Astrocyte (in vitro differentiated cells and primary cell): ENCODE measurements around the gene EPB41L3. TPM values are rescaled to one million over a fixed set of nuclear protein-coding genes. Genes with fewer than 3 reads are reported as not detected.

Experiments used
- DNase-seq: peaks from one replicate; pipeline ENCODE4 v3.0.0-alpha.2; 2010; ENCODE audit warnings: low read depth
- FAIRE-seq: peaks from 2 replicates; lab custom pipeline; 2011; peaks lifted over from hg19 to GRCh38; lab: Jason Lieb, UNC
- H2AFZ ChIP-seq: 2 replicates; pipeline ENCODE4 v1.6.0; 2012; ENCODE audit warnings: low read depth, low read length, inconsistent platforms
- H3K27ac ChIP-seq: 2 replicates; pipeline ENCODE4 v1.5.1; 2011; ENCODE audit warnings: low read depth, low read length, inconsistent platforms
- H3K27me3 ChIP-seq: 2 replicates; pipeline ENCODE4 v1.6.0; 2011; ENCODE audit warnings: low read length, inconsistent platforms; ENCODE audit not compliant: insufficient read depth
- H3K36me3 ChIP-seq: 2 replicates; pipeline ENCODE4 v1.5.1; 2011; ENCODE audit warnings: low read length, inconsistent platforms; ENCODE audit not compliant: insufficient read depth
- H3K4me1 ChIP-seq: 2 replicates; pipeline ENCODE4 v1.5.1; 2011; ENCODE audit warnings: low read length, inconsistent platforms; ENCODE audit not compliant: insufficient read depth
- H3K4me2 ChIP-seq: 2 replicates; pipeline ENCODE4 v1.6.0; 2012; ENCODE audit warnings: low read length, inconsistent platforms
- H3K4me3 ChIP-seq: 2 replicates; pipeline ENCODE4 v1.5.1; 2011; ENCODE audit warnings: low read depth, mild to moderate bottlenecking, low read length, inconsistent platforms; ENCODE audit not compliant: insufficient read depth
- H3K79me2 ChIP-seq: 2 replicates; pipeline ENCODE4 v1.6.0; 2012; ENCODE audit warnings: mild to moderate bottlenecking, low read length, inconsistent platforms; ENCODE audit not compliant: insufficient read depth
- H3K9ac ChIP-seq: 2 replicates; pipeline ENCODE4 v1.6.0; 2012; ENCODE audit warnings: mild to moderate bottlenecking, low read length, inconsistent platforms
- H3K9me3 ChIP-seq: 2 replicates; pipeline ENCODE4 v1.5.1; 2012; ENCODE audit warnings: low read depth, mild to moderate bottlenecking, low read length, inconsistent platforms; ENCODE audit not compliant: insufficient read depth
- H4K20me1 ChIP-seq: 2 replicates; pipeline ENCODE4 v1.6.0; 2012; ENCODE audit warnings: low read length, inconsistent platforms; ENCODE audit not compliant: insufficient read depth
- H3K27ac Mint-ChIP-seq: one replicate; pipeline ENCODE4 v1.8.0; 2021; ENCODE audit warnings: mild to moderate bottlenecking, mixed read lengths; ENCODE audit not compliant: unreplicated experiment
- H3K27me3 Mint-ChIP-seq: one replicate; pipeline ENCODE4 v1.8.0; 2021; ENCODE audit warnings: low read depth, mixed read lengths; ENCODE audit not compliant: unreplicated experiment
- H3K36me3 Mint-ChIP-seq: one replicate; pipeline ENCODE4 v1.8.0; 2021; ENCODE audit warnings: low read depth, mixed read lengths; ENCODE audit not compliant: unreplicated experiment
- H3K4me1 Mint-ChIP-seq: one replicate; pipeline ENCODE4 v1.8.0; 2021; ENCODE audit warnings: low read depth, mixed read lengths; ENCODE audit not compliant: unreplicated experiment
- H3K4me3 Mint-ChIP-seq: one replicate; pipeline ENCODE4 v1.8.0; 2021; ENCODE audit warnings: mild to moderate bottlenecking, moderate library complexity, mixed read lengths; ENCODE audit not compliant: unreplicated experiment
- H3K9me3 Mint-ChIP-seq: one replicate; pipeline ENCODE4 v1.8.0; 2021; ENCODE audit warnings: mild to moderate bottlenecking, mixed read lengths; ENCODE audit not compliant: unreplicated experiment
- CTCF ChIP-seq: IDR thresholded peaks from 2 replicates; pipeline ENCODE4 v1.5.1; 2011; ENCODE audit warnings: low read depth, mild to moderate bottlenecking, inconsistent platforms, low read length, moderate library complexity; ENCODE audit not compliant: insufficient read depth
- EZH2 ChIP-seq: IDR thresholded peaks from 2 replicates; pipeline ENCODE4 v1.6.1; 2012; ENCODE audit warnings: mild to moderate bottlenecking, low read length, inconsistent platforms; ENCODE audit not compliant: insufficient read depth
- total RNA-seq: library from RNA; stranded (reverse); gene quantifications from 2 replicates; pipeline ENCODE4 v1.2.1, GENCODE V29; 2021

The EPB41L3 gene
- total RNA-seq, 1 donor from 2014 or later = 97.0 TPM

- Mint-ChIP-seq H3K9me3 (no peaks in the 10 kb centered on the region), H3K27me3 (no peaks in the 10 kb centered on the region), H3K27ac (no peak overlapping the region), H3K4me1 (peaks cover 31% of the 10 kb centered on the region), H3K36me3 (no peaks in the 10 kb centered on the region), H3K4me3 (no peak overlapping the region)
- Histone ChIP-seq H3K36me3 (no peaks in the 10 kb centered on the region), H2AFZ (peak overlapping the region; percentile 82), H3K4me1 (peaks cover 13% of the 10 kb centered on the region), H3K4me3 (no peak overlapping the region), H4K20me1 (no peaks in the 10 kb centered on the region), H3K79me2 (no peaks in the 10 kb centered on the region), H3K27ac (peak overlapping the region; percentile 72), H3K27me3 (no peaks in the 10 kb centered on the region), H3K9ac (peak overlapping the region; percentile 75), H3K9me3 (no peaks in the 10 kb centered on the region), H3K4me2 (peak overlapping the region; percentile 78)
- peak; percentile 29 for DNase-seq
- TF ChIP-seq EZH2 (no peak), CTCF (peak; percentile 51)
- peak; percentile 41 for FAIRE-seq
Measured at GRCh38 chr18:5456577-5457461, 87.0 kb downstream of the EPB41L3 start.

GRCh38 chr18:5455674-5456073, 88.1 kb downstream of the EPB41L3 start:
- Histone ChIP-seq H3K27me3 (no peaks in the 10 kb centered on the region), H3K4me1 (peaks cover 13% of the 10 kb centered on the region), H2AFZ (no peak overlapping the region), H3K9ac (peak overlapping the region; percentile 75), H4K20me1 (no peaks in the 10 kb centered on the region), H3K79me2 (no peaks in the 10 kb centered on the region), H3K4me2 (peak overlapping the region; percentile 48), H3K4me3 (no peak overlapping the region), H3K27ac (peak overlapping the region; percentile 72), H3K9me3 (no peaks in the 10 kb centered on the region), H3K36me3 (no peaks in the 10 kb centered on the region)
- peak; percentile 26 for FAIRE-seq
- H3K4me3 Mint-ChIP-seq = no peak overlapping the region
- TF ChIP-seq EZH2 (no peak), CTCF (no peak)
- no peaks in the 10 kb centered on the region for H3K9me3 Mint-ChIP-seq
- no peaks in the 10 kb centered on the region for H3K27me3 Mint-ChIP-seq
- no peak overlapping the region for H3K27ac Mint-ChIP-seq
- H3K36me3 Mint-ChIP-seq = no peaks in the 10 kb centered on the region
- DNase-seq = peak; percentile 65
- H3K4me1 Mint-ChIP-seq = peaks cover 24% of the 10 kb centered on the region
